Measurements from ENCODE around the gene BCKDK.

BCKDK gene

DNA sequence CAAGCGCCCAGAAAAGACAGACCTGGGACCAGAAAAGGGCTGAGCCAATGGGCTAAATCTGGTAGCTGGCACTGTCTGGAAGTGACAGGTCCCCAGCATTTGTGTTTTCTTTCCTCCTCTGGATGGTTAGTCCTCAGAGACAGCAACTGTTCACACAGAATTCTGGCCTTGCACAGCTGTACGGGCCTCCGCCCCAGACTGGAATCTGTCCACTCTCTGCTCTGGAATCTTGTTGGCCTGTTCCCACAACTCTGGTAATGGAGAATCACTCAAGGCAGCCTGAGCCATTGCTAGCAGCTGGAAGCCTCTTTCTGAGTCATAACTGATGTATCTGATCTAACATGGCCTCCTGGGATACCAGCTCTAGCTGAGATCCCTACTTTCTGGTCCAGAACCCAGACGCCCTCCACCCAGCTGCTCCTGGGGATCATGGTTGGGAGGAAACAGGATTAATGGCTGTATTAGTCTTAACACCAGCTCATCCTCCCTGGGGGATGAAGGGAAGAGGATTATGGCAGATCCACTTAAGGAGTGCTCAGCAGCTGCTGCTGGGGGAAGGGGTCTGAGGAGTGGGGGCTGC, 43.2 kb upstream of the BCKDK start:
- TF ChIP-seq, protein P1, sequence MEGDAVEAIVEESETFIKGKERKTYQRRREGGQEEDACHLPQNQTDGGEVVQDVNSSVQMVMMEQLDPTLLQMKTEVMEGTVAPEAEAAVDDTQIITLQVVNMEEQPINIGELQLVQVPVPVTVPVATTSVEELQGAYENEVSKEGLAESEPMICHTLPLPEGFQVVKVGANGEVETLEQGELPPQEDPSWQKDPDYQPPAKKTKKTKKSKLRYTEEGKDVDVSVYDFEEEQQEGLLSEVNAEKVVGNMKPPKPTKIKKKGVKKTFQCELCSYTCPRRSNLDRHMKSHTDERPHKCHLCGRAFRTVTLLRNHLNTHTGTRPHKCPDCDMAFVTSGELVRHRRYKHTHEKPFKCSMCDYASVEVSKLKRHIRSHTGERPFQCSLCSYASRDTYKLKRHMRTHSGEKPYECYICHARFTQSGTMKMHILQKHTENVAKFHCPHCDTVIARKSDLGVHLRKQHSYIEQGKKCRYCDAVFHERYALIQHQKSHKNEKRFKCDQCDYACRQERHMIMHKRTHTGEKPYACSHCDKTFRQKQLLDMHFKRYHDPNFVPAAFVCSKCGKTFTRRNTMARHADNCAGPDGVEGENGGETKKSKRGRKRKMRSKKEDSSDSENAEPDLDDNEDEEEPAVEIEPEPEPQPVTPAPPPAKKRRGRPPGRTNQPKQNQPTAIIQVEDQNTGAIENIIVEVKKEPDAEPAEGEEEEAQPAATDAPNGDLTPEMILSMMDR (IDR thresholded peaks at IDR 0.05; ENCODE audit: insufficient read depth, low read length, poor library complexity, severe bottlenecking), result no peak
- H3K36me3 ChIP-seq (ENCODE audit: control insufficient read depth, insufficient read depth, low read length), result peaks cover 23% of the 10 kb centered on the region
- no peaks in the 10 kb centered on the region for H3K27me3 ChIP-seq (replicated peaks; ENCODE audit: control insufficient read depth, insufficient read depth, low read length)
- no peak for DNase-seq (ENCODE audit: extremely low read depth, insufficient read length)
- no peak overlapping the region for H3K4me3 ChIP-seq (replicated peaks; ENCODE audit: low read depth, low read length)

DNA sequence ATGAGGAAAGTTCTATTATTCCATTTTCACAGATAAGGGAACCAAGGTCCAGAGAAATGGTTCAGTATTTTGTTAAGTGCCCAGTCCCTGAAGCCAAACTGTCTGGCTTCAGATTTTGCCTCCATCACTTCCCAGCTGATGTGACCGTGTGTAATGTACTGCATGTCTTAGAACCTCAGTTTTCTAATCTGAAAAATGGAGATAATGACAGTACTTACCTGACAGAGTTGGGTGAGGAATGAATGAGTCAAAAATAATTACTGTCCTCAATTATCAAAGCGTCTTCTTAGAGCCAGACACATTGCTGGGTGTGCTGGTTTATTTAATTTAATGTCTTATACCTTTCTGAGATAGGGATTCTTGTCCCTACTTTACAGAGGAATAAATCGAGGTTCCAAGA, 40.8 kb upstream of the BCKDK start:
- H3K36me3 ChIP-seq (ENCODE audit: control insufficient read depth, insufficient read depth, low read length), result peaks cover 8% of the 10 kb centered on the region
- TF ChIP-seq, protein P1 (IDR thresholded peaks at IDR 0.05; ENCODE audit: insufficient read depth, low read length, poor library complexity, severe bottlenecking), result no peak
- no peak for DNase-seq (ENCODE audit: extremely low read depth, insufficient read length)

DNA sequence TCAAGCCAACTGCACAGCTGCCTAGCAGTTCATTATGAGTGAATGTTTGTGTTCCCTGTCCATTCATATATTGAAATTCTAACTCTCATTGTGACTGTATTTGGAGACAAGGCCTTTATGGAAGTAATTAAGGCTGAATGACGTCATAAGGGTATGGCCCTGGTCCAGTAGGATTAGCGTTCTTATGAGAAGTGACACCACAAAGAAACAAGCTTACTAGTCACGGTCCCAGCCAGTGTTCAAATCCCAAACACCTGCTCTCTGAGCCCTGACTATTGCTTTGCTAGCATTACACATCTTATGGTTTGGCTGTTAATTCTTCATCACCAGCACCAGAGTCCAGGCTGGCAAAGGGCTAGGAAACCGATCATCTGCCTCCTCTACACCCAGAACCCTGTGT, 36.3 kb upstream of the BCKDK start:
- no peak for DNase-seq (ENCODE audit: extremely low read depth, insufficient read length)
- Histone ChIP-seq H3K36me3 (ENCODE audit: control insufficient read depth, insufficient read depth, low read length) (peaks cover 5% of the 10 kb centered on the region), H3K27me3 (replicated peaks; ENCODE audit: control insufficient read depth, insufficient read depth, low read length) (no peaks in the 10 kb centered on the region), H3K4me3 (replicated peaks; ENCODE audit: low read depth, low read length) (peak overlapping the region; percentile 89)
- TF ChIP-seq, protein P1 (IDR thresholded peaks at IDR 0.05; ENCODE audit: insufficient read depth, low read length, poor library complexity, severe bottlenecking), result no peak

More for the DNA sequence above, 40.8 kb upstream of the BCKDK start:
- Histone ChIP-seq H3K27me3 (replicated peaks; ENCODE audit: control insufficient read depth, insufficient read depth, low read length) (no peaks in the 10 kb centered on the region), H3K4me3 (replicated peaks; ENCODE audit: low read depth, low read length) (no peak overlapping the region)

DNA sequence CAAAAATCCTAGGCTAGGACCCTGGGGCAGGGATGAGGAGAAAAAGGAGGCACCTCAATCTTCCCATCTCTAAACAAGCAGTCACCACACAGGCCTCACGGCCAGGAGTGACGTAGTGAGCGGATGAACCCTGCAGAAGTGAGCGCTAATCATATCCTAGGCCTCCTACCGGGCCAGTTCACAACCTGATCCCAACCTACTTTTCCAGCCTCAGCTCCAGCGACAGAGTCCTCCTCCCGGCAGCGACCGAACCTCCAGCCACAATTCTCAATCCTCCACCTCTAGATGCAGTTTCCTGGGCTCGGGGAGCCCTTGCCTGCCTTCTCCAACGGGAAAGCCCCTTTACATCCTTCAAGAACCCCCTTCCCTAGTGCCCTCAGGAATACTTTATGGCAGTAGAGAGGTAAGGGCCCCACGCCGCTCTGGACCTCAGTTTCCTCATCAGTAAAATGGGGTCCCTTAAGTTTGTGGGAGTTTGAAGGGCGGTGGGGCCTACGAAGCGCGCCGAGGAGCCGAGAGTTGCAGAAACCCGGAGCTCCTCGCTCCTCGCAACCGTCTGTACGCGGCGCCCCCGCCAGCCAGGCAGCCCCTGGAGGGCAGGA, 35.5 kb upstream of the BCKDK start:
- peak; percentile 47 for DNase-seq (ENCODE audit: extremely low read depth, insufficient read length)
- Histone ChIP-seq H3K4me3 (replicated peaks; ENCODE audit: low read depth, low read length) (peak overlapping the region; percentile 89), H3K27me3 (replicated peaks; ENCODE audit: control insufficient read depth, insufficient read depth, low read length) (no peaks in the 10 kb centered on the region), H3K36me3 (ENCODE audit: control insufficient read depth, insufficient read depth, low read length) (peaks cover 13% of the 10 kb centered on the region)
- TF ChIP-seq, protein P1 (IDR thresholded peaks at IDR 0.05; ENCODE audit: insufficient read depth, low read length, poor library complexity, severe bottlenecking), result no peak

DNA sequence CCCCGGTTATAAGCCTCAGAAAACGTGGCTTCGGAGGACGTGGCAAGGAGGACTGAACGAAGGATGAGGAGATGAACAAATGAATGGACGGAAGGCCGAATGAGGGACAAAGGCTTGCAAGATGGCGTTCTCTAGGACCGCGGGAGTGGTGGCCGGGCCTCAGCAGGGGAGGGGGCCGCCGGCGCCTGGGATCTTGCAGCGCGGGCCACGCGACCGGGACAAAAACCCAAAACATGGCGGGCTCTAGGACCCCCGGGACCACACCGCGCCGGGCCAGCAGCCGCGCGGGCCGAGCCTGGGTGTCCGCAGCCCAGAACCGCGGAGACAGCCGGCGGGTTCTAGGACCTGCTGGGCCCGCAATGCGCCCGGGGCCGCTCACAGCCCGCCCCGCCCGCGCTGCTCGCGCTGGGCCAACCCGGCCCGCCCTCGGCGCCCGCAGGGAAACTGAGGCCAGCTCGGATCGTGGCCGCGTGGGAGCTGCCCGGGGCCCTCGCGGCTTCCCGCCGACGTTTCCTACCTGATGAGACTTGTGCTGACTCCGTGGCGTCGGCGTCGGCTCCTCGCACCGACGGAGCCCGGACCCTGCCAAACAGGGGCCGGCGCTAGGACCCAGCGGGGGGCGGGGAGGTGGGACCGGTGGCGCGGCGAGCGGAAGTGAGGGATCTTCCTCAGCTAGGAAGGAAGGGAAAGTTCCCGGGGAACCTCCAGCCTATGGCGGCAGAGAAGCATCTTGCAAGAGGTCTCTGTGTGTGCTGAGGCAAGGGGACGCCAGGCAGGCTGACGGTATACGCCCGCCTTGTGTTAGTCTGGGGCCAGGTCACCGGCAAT, 34.8 kb upstream of the BCKDK start:
- peak; percentile 92 for DNase-seq (ENCODE audit: extremely low read depth, insufficient read length)
- Histone ChIP-seq H3K36me3 (ENCODE audit: control insufficient read depth, insufficient read depth, low read length) (peaks cover 19% of the 10 kb centered on the region), H3K4me3 (replicated peaks; ENCODE audit: low read depth, low read length) (peak overlapping the region; percentile 89), H3K27me3 (replicated peaks; ENCODE audit: control insufficient read depth, insufficient read depth, low read length) (no peaks in the 10 kb centered on the region)
- TF ChIP-seq, protein P1 (IDR thresholded peaks at IDR 0.05; ENCODE audit: insufficient read depth, low read length, poor library complexity, severe bottlenecking), result no peak

Measured in GM06990 (cell line).